OCI-LY7 (cell line): ENCODE results near the gene SMOC1. TPM values are rescaled to one million over a fixed set of nuclear protein-coding genes. Genes with fewer than 3 reads are reported as not detected.

Experiments used
- BruUV-seq: library from RNA; stranded (reverse); fragments of 400-500 nt; replicated peaks from 2 replicates; lab custom pipeline; 2021; lab: Mats Ljungman, UMichigan
- CTCF ChIA-PET: fragments of 300-600 bp; sonication (Branson Sonifier 250); formaldehyde crosslinking; loops from one replicate; lab custom pipeline; 2022; ENCODE audit warnings: antibody characterized with exemption; ENCODE audit not compliant: unreplicated experiment; lab: Charles Lee
- POLR2A ChIA-PET: fragments of 300-600 bp; sonication (Branson Sonifier 250); formaldehyde crosslinking; loops from one replicate; lab custom pipeline; 2022; ENCODE audit warnings: antibody characterized with exemption; lab: Charles Lee
- DNase-seq: peaks from one replicate; pipeline ENCODE4 v3.0.0-alpha.2; 2015; ENCODE audit warnings: low spot score
- H2AFZ ChIP-seq: fragments of 200-600 bp; sonication (generic), shearing (Covaris generic); 2 replicates; pipeline ENCODE4 v1.6.1; 2014; ENCODE audit warnings: mild to moderate bottlenecking, antibody characterized with exemption, low read length, moderate library complexity
- H3K27ac ChIP-seq: fragments of 200-600 bp; sonication (generic); 2 replicates; pipeline ENCODE4 v1.5.1; 2014; ENCODE audit warnings: mixed run types, low read depth, mild to moderate bottlenecking, moderate library complexity, low read length, inconsistent platforms; ENCODE audit not compliant: poor library complexity, severe bottlenecking
- H3K36me3 ChIP-seq: fragments of 200-600 bp; sonication (generic); 2 replicates; pipeline ENCODE4 v1.6.1; 2014; ENCODE audit warnings: mild to moderate bottlenecking, antibody characterized with exemption, low read length, moderate library complexity, mixed read lengths; ENCODE audit not compliant: insufficient read depth
- H3K4me1 ChIP-seq: fragments of 200-600 bp; sonication (generic); 2 replicates; pipeline ENCODE4 v1.5.1; 2014; ENCODE audit warnings: mild to moderate bottlenecking, low read length; ENCODE audit not compliant: insufficient read depth, poor library complexity, severe bottlenecking
- H3K4me2 ChIP-seq: fragments of 200-600 bp; sonication (generic); 2 replicates; pipeline ENCODE4 v1.6.1; 2014; ENCODE audit warnings: mild to moderate bottlenecking, low read length
- H3K4me3 ChIP-seq: fragments of 200-600 bp; sonication (generic); 2 replicates; pipeline ENCODE4 v1.5.1; 2014; ENCODE audit warnings: mild to moderate bottlenecking, low read depth, low read length; ENCODE audit not compliant: poor library complexity, severe bottlenecking
- H3K79me2 ChIP-seq: fragments of 200-600 bp; sonication (generic); 2 replicates; pipeline ENCODE4 v1.6.1; 2016; ENCODE audit warnings: low read depth, mild to moderate bottlenecking, low read length, moderate library complexity, mixed read lengths; ENCODE audit not compliant: insufficient read depth
- H3K9me2 ChIP-seq: fragments of 200-600 bp; sonication (generic); 2 replicates; pipeline ENCODE4 v1.6.1; 2016; ENCODE audit warnings: mild to moderate bottlenecking, low read length, mixed read lengths; ENCODE audit not compliant: insufficient read depth
- H3K9me3 ChIP-seq: fragments of 200-600 bp; sonication (generic); 2 replicates; pipeline ENCODE4 v1.6.1; 2014; ENCODE audit warnings: mild to moderate bottlenecking, mixed run types, low read length, mixed read lengths
- H4K20me1 ChIP-seq: fragments of 200-600 bp; sonication (generic); 2 replicates; pipeline ENCODE4 v1.6.1; 2014; ENCODE audit warnings: mild to moderate bottlenecking, antibody characterized with exemption, low read length, moderate library complexity, mixed read lengths; ENCODE audit not compliant: insufficient read depth
- CTCF ChIP-seq: fragments of 200-600 bp; sonication (generic); conservative IDR thresholded peaks from 2 replicates; pipeline ENCODE4 v1.5.1; 2014; ENCODE audit warnings: mild to moderate bottlenecking, antibody characterized with exemption, low read length, moderate library complexity, mixed read lengths
- EZH2phosphoT487 ChIP-seq: fragments of 200-600 bp; sonication (generic); IDR thresholded peaks from 2 replicates; pipeline ENCODE4 v1.6.1; 2018; ENCODE audit warnings: low read depth, borderline replicate concordance, mild to moderate bottlenecking, mixed run types, antibody characterized with exemption, low read length, moderate library complexity, mixed read lengths
- intact Hi-C: fragments of 100-400 bp; cut with micrococcal nuclease; formaldehyde crosslinking; loops from one replicate; pipeline ENCODE4 v1.10.0; 2022; ENCODE audit not compliant: unreplicated experiment
- total RNA-seq, 2 experiments: library from RNA; depleted of rRNA in 1 of 2; stranded (reverse); fragments of >200 nt in 1 of 2; shearing (Covaris generic) in 1 of 2; gene quantifications; 2 replicates each; pipeline ENCODE4 v1.2.3, GENCODE V29; 2014 to 2022

The SMOC1 gene
- total RNA-seq, 2 experiments from 2014 or later: not detected

- DNase-seq: no peak
- TF ChIP-seq CTCF: no peak
- TF ChIP-seq EZH2phosphoT487: no peak
- BruUV-seq: no TSS peak
- ChIA-PET POLR2A (no interaction called here), CTCF (no interaction called here)
- Histone ChIP-seq H3K4me2 (no peak overlapping the region), H3K4me3 (no peak overlapping the region), H4K20me1 (no peaks in the 10 kb centered on the region), H3K79me2 (no peaks in the 10 kb centered on the region), H3K9me2 (no peaks in the 10 kb centered on the region), H3K36me3 (no peaks in the 10 kb centered on the region), H2AFZ (no peak overlapping the region), H3K9me3 (no peaks in the 10 kb centered on the region), H3K27ac (no peak overlapping the region), H3K4me1 (no peaks in the 10 kb centered on the region)
- intact Hi-C loops: loop anchor here (10.0 kb wide), 1 partner anchor 433 kb away; no protein-coding TSS in a partner anchor
Observed at GRCh38 chr14:70018230-70018629, 139.0 kb downstream of the SMOC1 start.

GRCh38 chr14:70018713-70019211 is 139.5 kb downstream of the SMOC1 start:
- Histone ChIP-seq H4K20me1 (no peaks in the 10 kb centered on the region), H2AFZ (no peak overlapping the region), H3K4me2 (no peak overlapping the region), H3K79me2 (no peaks in the 10 kb centered on the region), H3K4me1 (no peaks in the 10 kb centered on the region), H3K9me3 (no peaks in the 10 kb centered on the region), H3K9me2 (no peaks in the 10 kb centered on the region), H3K36me3 (no peaks in the 10 kb centered on the region), H3K4me3 (no peak overlapping the region), H3K27ac (no peak overlapping the region)
- CTCF ChIA-PET: no interaction called here
- intact Hi-C loops: loop anchor here (10.0 kb wide), 1 partner anchor 434 kb away; no protein-coding TSS in a partner anchor
- no peak for DNase-seq
- TF ChIP-seq EZH2phosphoT487 (no peak), CTCF (no peak)
- no TSS peak for BruUV-seq
- POLR2A ChIA-PET: no interaction called here

GRCh38 chr14:70019695-70020094 is 140.5 kb downstream of the SMOC1 start:
- Histone ChIP-seq H3K4me3 (no peak overlapping the region), H3K79me2 (no peaks in the 10 kb centered on the region), H3K4me1 (no peaks in the 10 kb centered on the region), H4K20me1 (no peaks in the 10 kb centered on the region), H3K9me2 (no peaks in the 10 kb centered on the region), H2AFZ (no peak overlapping the region), H3K36me3 (no peaks in the 10 kb centered on the region), H3K9me3 (no peaks in the 10 kb centered on the region), H3K4me2 (no peak overlapping the region), H3K27ac (no peak overlapping the region)
- no peak for DNase-seq
- ChIA-PET POLR2A (no interaction called here), CTCF (no interaction called here)
- TF ChIP-seq CTCF: no peak
- no peak for TF ChIP-seq EZH2phosphoT487
- intact Hi-C loops: loop anchor here (10.0 kb wide), 1 partner anchor 435 kb away; no protein-coding TSS in a partner anchor
- no TSS peak for BruUV-seq
